HL-60 (cell line): ENCODE data around the gene C9orf153.

Experiments used
- DNase-seq, 2 experiments: peaks; one replicate each; pipeline ENCODE4 v3.0.0-alpha.2; 2010 to 2020; ENCODE audit warnings: low read depth in 1 of 2, low spot score in 1 of 2
- H3K27ac ChIP-seq: fragments of 250-450 bp; sonication (Bioruptor Pico); replicated peaks from 2 replicates; pipeline ENCODE4 v1.5.1; 2020; ENCODE audit warnings: mild to moderate bottlenecking, moderate library complexity
- H3K27me3 ChIP-seq: fragments of 250-450 bp; sonication (Bioruptor Pico); 2 replicates; pipeline ENCODE4 v1.5.1; 2021; ENCODE audit warnings: mild to moderate bottlenecking, moderate library complexity; ENCODE audit not compliant: insufficient read depth, poor library complexity, severe bottlenecking
- H3K4me3 ChIP-seq: replicated peaks from 2 replicates; pipeline ENCODE4 v1.5.1; 2011; ENCODE audit warnings: mild to moderate bottlenecking, control low read depth, low read length; ENCODE audit not compliant: insufficient read depth
- CTCF ChIP-seq: IDR thresholded peaks from one replicate; pipeline ENCODE4 v1.5.1; 2011; ENCODE audit warnings: low read length, control low read depth, inconsistent platforms; ENCODE audit not compliant: insufficient read depth
- GABPA ChIP-seq: IDR thresholded peaks from 2 replicates; pipeline ENCODE4 v1.6.1; 2012; ENCODE audit warnings: low read depth
- POLR2AphosphoS5 ChIP-seq: IDR thresholded peaks from 2 replicates; pipeline ENCODE4 v1.6.1; 2012; ENCODE audit warnings: low read depth
- SPI1 ChIP-seq: IDR thresholded peaks from 2 replicates; pipeline ENCODE4 v1.6.1; 2012; ENCODE audit warnings: low read depth, mild to moderate bottlenecking, borderline replicate concordance
- TF ChIP-seq, protein P1 (sequence below): IDR thresholded peaks from 2 replicates; pipeline ENCODE4 v1.6.1; 2012; ENCODE audit warnings: low read depth; ENCODE audit not compliant: insufficient replicate concordance

Gene C9orf153

GRCh38 chr9:86187121-86187520, 72.3 kb downstream of the C9orf153 start:
- Histone ChIP-seq H3K4me3 (no peak overlapping the region), H3K27ac (no peak overlapping the region)
- DNase-seq: no peak

GRCh38 chr9:86186696-86187095, 72.8 kb downstream of the C9orf153 start:
- peaks cover 2% of the 10 kb centered on the region for H3K27me3 ChIP-seq
- H3K4me3 ChIP-seq: no peak overlapping the region
- no peak overlapping the region for H3K27ac ChIP-seq
- DNase-seq: no peak
- no peak for TF ChIP-seq POLR2AphosphoS5
- TF ChIP-seq GABPA: no peak

More at GRCh38 chr9:86187121-86187520, 72.3 kb downstream of the C9orf153 start:
- TF ChIP-seq GABPA (no peak), SPI1 (no peak), POLR2AphosphoS5 (no peak), CTCF (no peak)
- TF ChIP-seq, protein P1, sequence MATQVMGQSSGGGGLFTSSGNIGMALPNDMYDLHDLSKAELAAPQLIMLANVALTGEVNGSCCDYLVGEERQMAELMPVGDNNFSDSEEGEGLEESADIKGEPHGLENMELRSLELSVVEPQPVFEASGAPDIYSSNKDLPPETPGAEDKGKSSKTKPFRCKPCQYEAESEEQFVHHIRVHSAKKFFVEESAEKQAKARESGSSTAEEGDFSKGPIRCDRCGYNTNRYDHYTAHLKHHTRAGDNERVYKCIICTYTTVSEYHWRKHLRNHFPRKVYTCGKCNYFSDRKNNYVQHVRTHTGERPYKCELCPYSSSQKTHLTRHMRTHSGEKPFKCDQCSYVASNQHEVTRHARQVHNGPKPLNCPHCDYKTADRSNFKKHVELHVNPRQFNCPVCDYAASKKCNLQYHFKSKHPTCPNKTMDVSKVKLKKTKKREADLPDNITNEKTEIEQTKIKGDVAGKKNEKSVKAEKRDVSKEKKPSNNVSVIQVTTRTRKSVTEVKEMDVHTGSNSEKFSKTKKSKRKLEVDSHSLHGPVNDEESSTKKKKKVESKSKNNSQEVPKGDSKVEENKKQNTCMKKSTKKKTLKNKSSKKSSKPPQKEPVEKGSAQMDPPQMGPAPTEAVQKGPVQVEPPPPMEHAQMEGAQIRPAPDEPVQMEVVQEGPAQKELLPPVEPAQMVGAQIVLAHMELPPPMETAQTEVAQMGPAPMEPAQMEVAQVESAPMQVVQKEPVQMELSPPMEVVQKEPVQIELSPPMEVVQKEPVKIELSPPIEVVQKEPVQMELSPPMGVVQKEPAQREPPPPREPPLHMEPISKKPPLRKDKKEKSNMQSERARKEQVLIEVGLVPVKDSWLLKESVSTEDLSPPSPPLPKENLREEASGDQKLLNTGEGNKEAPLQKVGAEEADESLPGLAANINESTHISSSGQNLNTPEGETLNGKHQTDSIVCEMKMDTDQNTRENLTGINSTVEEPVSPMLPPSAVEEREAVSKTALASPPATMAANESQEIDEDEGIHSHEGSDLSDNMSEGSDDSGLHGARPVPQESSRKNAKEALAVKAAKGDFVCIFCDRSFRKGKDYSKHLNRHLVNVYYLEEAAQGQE: no peak
- H3K27me3 ChIP-seq: peaks cover 2% of the 10 kb centered on the region

DNA sequence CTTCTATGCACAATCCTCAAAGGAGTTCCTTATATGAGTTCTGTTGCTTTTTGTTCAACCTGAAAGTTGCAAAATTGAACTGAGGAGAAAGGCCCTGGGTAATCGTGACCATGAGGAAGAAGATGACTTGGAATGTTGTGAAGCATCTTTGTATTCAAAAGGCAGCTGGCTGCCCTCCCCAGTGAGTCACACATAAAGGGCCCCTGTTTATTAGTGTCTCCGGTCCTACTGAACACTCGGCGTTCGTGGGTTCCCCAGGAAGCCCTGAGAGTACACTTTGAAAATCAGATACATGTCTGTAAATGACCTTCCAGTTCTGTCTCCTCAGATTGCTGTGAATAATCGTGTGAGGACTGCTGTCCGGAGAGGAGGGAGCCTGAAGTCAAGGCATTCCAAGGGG, 73.6 kb downstream of the C9orf153 start:
- H3K27ac ChIP-seq: no peak overlapping the region
- TF ChIP-seq GABPA: no peak
- TF ChIP-seq POLR2AphosphoS5: no peak
- TF ChIP-seq CTCF: no peak
- TF ChIP-seq SPI1: no peak
- TF ChIP-seq, protein P1: no peak
- H3K27me3 ChIP-seq: peaks cover 2% of the 10 kb centered on the region
- no peak for DNase-seq
- H3K4me3 ChIP-seq: no peak overlapping the region

GRCh38 chr9:86184138-86184524, 75.3 kb downstream of the C9orf153 start:
- DNase-seq: no peak
- TF ChIP-seq SPI1 (no peak), CTCF (no peak), GABPA (no peak), POLR2AphosphoS5 (no peak)
- TF ChIP-seq, protein P1: no peak
- H3K27ac ChIP-seq: no peak overlapping the region
- H3K27me3 ChIP-seq: no peaks in the 10 kb centered on the region
- no peak overlapping the region for H3K4me3 ChIP-seq
